GM04504 (cell line): ENCODE data around the gene DNAAF1.
"Not testable (repeated sequence)": the region's sequence is repeated elsewhere in the genome, so short reads cannot be mapped to it uniquely, and the experiment has no call there.

ENCODE experiments used
- DNase-seq: peaks from one replicate; pipeline ENCODE4 v3.0.0-alpha.2; 2012; ENCODE audit warnings: low read depth

Gene DNAAF1

GRCh38 chr16:84212154-84212553 is 67.0 kb downstream of the DNAAF1 start:
- DNase-seq, result no peak

GRCh38 chr16:84212631-84213030 is 67.5 kb downstream of the DNAAF1 start:
- no peak for DNase-seq

GRCh38 chr16:84214451-84215066 is 69.5 kb downstream of the DNAAF1 start:
- DNase-seq, result no peak

- no peak for DNase-seq
Observed at GRCh38 chr16:84215531-84215930, 70.4 kb downstream of the DNAAF1 start.

GRCh38 chr16:84216144-84216543 is 71.0 kb downstream of the DNAAF1 start:
- DNase-seq, result not testable (repeated sequence)

GRCh38 chr16:84218176-84218823 is 73.2 kb downstream of the DNAAF1 start:
- no peak for DNase-seq

GRCh38 chr16:84218956-84219355 is 73.8 kb downstream of the DNAAF1 start:
- no peak for DNase-seq

- DNase-seq, result no peak
Observed at GRCh38 chr16:84220851-84221250, 75.7 kb downstream of the DNAAF1 start.

- no peak for DNase-seq
Observed at GRCh38 chr16:84223456-84223855, 78.3 kb downstream of the DNAAF1 start.

GRCh38 chr16:84224554-84224953 is 79.4 kb downstream of the DNAAF1 start:
- no peak for DNase-seq

GRCh38 chr16:84225126-84225525 is 80.0 kb downstream of the DNAAF1 start:
- no peak for DNase-seq

GRCh38 chr16:84225571-84225970 is 80.5 kb downstream of the DNAAF1 start:
- no peak for DNase-seq

GRCh38 chr16:84226026-84226425 is 80.9 kb downstream of the DNAAF1 start:
- no peak for DNase-seq
